AG08396 (cell line): Measurements from ENCODE around the gene PDE11A.

ENCODE experiments used
- DNase-seq: peaks from one replicate; pipeline ENCODE4 v3.0.0; 2012; ENCODE audit warnings: low spot score, mixed read lengths

The PDE11A gene

GRCh38 chr2:177921726-177922125 lies 150.9 kb downstream of the PDE11A start:
- no peak for DNase-seq

GRCh38 chr2:177917169-177917568 lies 155.4 kb downstream of the PDE11A start:
- DNase-seq, result no peak

GRCh38 chr2:177916342-177916741 lies 156.2 kb downstream of the PDE11A start:
- DNase-seq, result no peak

- no peak for DNase-seq
These were observed 158.3 kb downstream of the PDE11A start for GRCh38 chr2:177914247-177914646.

DNA sequence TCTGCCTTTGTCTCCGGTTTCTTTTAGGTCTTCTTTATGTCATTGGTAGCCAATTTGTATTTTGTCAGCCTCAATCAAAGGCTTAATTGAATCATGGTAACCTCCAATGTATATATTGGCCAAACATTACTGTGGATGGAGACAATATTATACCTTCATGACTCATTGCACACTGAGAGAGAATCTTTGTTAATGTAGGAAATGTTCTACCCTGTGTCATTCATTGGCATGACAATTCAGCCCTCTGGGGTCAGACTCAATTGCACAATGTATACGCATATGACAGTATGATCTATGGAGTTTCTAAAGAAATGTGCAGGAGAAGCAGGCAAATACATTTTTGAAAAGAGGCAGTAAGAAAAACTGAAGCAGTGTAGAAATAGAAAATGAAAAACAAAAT lies 162.6 kb downstream of the PDE11A start:
- no peak for DNase-seq

DNA sequence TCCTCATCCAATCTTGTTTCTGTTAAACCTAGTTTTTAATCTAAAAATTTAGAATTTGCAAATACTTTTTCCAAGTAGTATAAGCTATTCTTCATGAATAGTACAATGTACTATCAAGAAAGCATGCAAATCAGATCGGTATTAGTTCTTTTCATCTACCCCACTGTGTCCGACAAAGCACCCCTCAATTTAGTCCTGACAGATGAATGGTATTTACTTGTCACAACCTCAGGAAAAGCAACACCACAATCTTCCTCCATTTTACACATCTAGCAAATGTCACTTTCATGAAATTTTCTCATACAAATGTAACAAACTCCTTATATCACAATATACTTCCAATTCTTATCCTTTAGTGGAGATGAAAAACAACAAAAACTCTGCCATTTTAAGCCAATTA lies 163.8 kb downstream of the PDE11A start:
- no peak for DNase-seq

- no peak for DNase-seq
These were observed 164.4 kb downstream of the PDE11A start for GRCh38 chr2:177908182-177908581.

DNA sequence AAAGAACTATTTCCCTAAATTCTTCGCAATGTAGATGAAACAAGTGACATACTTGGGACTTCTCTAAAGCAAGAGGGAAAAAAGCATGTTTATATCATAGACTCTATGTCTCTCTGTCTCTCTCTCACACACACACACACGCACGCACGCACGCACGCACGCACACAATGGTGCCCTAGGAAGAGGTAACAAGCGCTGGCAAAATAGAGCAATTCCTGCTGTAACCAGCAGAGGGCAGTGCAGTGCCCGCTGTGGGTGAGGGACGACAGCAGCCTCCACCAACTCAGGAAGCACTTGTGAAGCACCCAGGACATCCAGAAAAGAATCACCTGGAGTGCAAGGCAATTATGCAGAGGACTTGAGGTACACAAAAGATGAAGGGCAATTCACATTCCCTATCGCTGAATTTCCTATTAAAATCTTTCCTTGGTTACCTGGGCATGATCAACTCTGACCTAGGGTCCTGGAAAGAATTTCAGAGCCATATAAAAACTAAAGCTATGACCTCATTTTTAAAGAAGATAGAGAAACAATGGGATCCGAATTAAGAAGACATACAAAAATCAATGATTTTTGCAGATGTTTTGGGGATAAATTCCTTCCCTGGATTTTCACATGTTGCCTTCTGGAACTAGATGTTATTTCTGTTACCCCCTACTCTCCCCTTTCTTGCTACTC lies 166.4 kb downstream of the PDE11A start:
- peak; percentile 69 for DNase-seq

- no peak for DNase-seq
These were observed 166.9 kb downstream of the PDE11A start for GRCh38 chr2:177905640-177906039.

GRCh38 chr2:177902395-177903163 lies 170.0 kb downstream of the PDE11A start:
- DNase-seq, result no peak

DNA sequence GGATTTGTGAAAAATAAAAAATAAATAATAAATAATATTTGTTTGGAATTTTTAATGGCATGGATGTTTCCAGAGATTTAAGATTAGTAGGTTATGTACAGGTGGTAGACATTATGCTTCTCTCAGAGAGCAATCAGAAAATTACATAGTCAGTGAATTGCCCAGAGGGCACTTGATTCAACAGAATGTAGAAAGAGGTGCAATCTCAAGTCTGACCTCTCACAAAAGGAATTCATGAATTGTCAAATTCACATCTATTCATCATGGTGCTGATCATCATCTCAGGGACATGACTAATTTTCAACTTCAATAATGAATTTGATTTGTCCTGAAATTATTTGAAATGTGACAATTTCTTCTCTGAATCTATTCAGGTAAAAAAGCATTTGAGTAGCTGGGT lies 172.5 kb downstream of the PDE11A start:
- no peak for DNase-seq

DNA sequence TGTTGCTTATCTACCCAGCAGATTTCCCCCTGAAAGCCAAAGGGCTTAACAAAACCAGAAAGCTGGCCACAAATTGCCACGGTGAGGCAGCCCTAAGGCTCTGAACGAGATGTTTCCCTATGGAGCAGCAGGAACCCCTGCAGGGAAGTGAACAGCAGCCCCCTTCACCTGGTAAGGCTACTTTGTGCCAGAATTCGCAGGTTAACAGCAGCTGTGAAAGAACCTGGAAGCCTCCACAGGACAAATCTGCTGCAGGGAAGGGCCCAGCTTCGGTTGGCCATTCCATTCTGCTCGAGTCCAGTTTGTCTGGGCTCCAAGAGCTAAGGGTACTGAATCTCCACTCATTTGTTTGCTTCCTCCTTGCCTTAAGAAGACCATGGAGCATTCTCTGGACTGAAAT lies 175.3 kb downstream of the PDE11A start:
- DNase-seq, result no peak

- DNase-seq, result no peak
These were observed 176.0 kb downstream of the PDE11A start for GRCh38 chr2:177896587-177896986.

GRCh38 chr2:177894546-177894945 lies 178.0 kb downstream of the PDE11A start:
- DNase-seq, result no peak

DNA sequence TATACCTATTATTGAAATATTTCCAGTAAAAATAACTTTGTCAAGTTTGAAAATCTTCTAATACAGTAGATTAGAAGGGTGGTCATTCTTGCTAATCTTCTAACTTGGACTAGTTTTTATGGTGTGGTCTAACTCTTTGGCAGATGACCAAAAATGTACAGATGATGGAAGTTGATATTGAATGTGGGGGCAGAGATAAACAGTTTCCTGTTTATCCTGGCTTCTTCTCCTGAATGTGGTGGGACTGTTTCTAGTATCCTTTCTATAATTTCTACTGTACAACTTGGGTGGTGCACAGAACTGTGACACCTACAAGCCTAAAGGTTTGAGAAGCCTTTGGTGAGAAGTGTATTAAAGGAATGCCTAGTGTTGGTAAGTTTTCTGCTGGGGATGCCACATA lies 178.7 kb downstream of the PDE11A start:
- no peak for DNase-seq

DNA sequence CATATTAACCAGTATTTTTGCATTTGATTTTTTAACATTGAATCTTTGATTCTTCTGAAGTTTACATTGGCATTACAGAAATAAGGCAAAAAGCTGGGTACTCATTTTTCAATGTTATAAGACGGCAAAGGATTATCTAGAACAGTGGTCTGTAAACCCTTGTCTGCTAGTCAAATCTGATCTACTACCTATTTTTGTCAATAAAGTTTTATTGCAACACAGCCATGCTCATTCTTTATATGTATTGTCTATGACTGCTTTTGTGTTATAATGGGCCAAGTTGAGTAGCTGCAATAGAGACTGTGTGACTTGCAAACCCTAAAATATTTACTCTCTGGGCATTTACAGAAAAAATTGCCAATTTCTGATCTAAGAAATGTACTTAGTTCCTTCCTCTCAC lies 181.0 kb downstream of the PDE11A start:
- no peak for DNase-seq

GRCh38 chr2:177889818-177890460 lies 182.6 kb downstream of the PDE11A start:
- no peak for DNase-seq

GRCh38 chr2:177888581-177888980 lies 184.0 kb downstream of the PDE11A start:
- no peak for DNase-seq

DNA sequence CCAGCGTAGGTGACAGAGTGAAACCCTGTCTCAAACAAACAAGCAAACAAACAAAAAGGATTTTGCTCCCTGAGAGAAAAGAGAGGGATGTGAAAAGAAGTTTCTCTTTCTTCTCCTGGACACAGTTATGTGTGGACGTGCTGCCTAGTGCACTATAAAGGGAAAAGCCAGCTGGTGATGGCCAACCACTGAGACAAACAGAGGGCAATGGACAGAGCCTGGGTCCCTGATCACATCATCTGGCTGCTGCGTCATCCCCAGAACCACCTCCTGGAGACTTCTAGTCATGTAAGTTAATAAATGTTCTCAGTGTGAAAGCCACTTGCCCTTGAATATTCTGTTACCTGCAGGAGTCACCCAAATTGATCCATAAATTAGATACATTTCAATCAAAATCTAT lies 184.9 kb downstream of the PDE11A start:
- DNase-seq, result no peak

GRCh38 chr2:177886824-177887223 lies 185.8 kb downstream of the PDE11A start:
- no peak for DNase-seq

DNA sequence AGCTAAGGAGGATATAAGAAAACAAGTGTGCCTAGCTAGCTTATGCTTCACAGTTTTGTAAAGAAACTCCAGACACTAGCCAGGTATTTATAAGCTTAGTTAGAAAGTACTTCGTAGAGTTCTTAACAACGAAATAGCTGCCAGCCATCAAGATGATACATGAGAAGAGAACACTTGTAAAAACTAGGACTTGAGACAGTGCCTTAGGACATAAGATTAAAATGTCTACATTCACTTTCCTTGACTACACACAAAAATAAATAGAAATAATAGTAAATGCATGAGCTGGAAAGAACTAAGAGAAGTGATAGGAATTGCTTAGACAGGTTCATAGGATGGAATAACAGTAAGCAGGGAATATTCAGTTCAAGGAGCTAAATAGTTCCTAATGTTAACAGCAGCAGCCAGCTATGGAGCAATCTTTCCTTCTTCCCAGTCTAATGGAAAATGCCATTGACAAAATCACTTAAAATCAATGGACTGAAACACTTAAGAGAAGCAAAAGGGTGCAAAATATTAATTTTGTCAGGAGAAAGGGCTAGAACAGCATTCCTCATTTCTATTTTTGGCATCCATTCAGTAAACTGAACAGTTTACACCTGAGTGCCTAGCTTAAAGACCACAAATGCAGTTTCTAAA lies 186.6 kb downstream of the PDE11A start:
- DNase-seq, result no peak

DNA sequence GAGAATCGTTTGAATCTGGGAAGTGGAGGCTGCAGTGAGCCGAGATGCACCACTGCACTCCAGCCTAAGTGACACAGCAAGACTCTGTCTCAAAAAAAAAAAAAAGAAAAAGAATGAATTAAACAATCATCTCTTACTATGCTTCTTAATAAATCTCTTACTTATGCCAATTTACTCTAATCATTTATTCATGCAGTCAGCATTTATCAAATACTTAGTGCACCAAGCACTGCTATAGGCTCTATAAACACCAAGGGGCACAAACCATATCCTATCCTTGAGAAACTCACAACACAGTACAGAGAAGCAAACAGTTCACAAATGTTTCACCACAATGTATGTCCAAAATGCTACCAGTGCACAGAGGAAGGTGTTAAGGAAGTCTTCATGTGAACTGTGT lies 189.4 kb downstream of the PDE11A start:
- DNase-seq, result no peak

GRCh38 chr2:177882501-177882900 lies 190.1 kb downstream of the PDE11A start:
- no peak for DNase-seq
